K562 (cell line): ENCODE data around the gene TCF12. TPM values are rescaled to one million over a fixed set of nuclear protein-coding genes. Genes with fewer than 3 reads are reported as not detected.
A peak's percentile ranks its signal among the peaks of the same experiment; 100 is the strongest.

ENCODE experiments used
- DEAF1 ChIP-seq: fragments of 450-650 bp; formaldehyde crosslinking; IDR thresholded peaks from 2 replicates; pipeline ENCODE4 v1.4.0; 2020; ENCODE audit warnings: mild to moderate bottlenecking, moderate library complexity
- E2F3 ChIP-seq: fragments of 250-450 bp; sonication (Bioruptor Pico); IDR thresholded peaks from 2 replicates; pipeline ENCODE4 v1.4.0; 2020; ENCODE audit warnings: mild to moderate bottlenecking
- FOXJ3 ChIP-seq: sonication (generic); formaldehyde crosslinking; IDR thresholded peaks from 2 replicates; pipeline ENCODE4 v1.4.0; 2020; ENCODE audit warnings: mild to moderate bottlenecking, missing genetic modification reagents
- MLLT1 ChIP-seq, 2 experiments: fragments of 450-650 bp; IDR thresholded peaks; 2 replicates each; pipeline ENCODE4 v1.6.1; 2016
- MYNN ChIP-seq, 2 experiments: sonication (generic); formaldehyde crosslinking in 1 of 2; IDR thresholded peaks; 2 replicates each; pipeline versions ENCODE4 v1.5.0 to v1.6.1; 2016 to 2020; ENCODE audit warnings: antibody characterized with exemption in 1 of 2, missing genetic modification reagents in 1 of 2
- POLR2H ChIP-seq: IDR thresholded peaks from 2 replicates; pipeline ENCODE4 v1.6.1; 2016; ENCODE audit warnings: missing genetic modification characterization, low read depth, mild to moderate bottlenecking, control low read depth, missing compliant biosample characterization, moderate library complexity
- STAG1 ChIP-seq: sonication (generic); formaldehyde crosslinking; IDR thresholded peaks from 2 replicates; pipeline ENCODE4 v1.5.0; 2020; ENCODE audit warnings: missing genetic modification reagents, borderline replicate concordance
- polyA plus RNA-seq, 8 experiments: library from polyadenylated mRNA; depleted of rRNA in 4 of 8; stranded (reverse) in 5 of 8; unstranded in 3 of 8; fragments of >200 nt; fragmentation: Nextera tagmentation in 2 of 8; fragmentation: Illumina TruSeq in 1 of 8; extraction: Ambion mirVana in 2 of 8; extraction: Trizol in 1 of 8; gene quantifications; 2 replicates each; pipeline versions ENCODE4 v1.2.1 to v1.2.3, GENCODE V29; 2011 to 2014; ENCODE audit warnings: inconsistent platforms in 1 of 8, missing spikeins in 1 of 8
- total RNA-seq, 7 experiments: library from RNA; depleted of rRNA in 6 of 7; stranded (reverse); fragments of >200 nt in 6 of 7; fragmentation: Illumina TruSeq in 2 of 7; extraction: Trizol in 2 of 7; gene quantifications; 2 replicates each; pipeline versions ENCODE4 v1.2.1 to v1.2.3, GENCODE V29; 2011 to 2021; ENCODE audit warnings: low replicate concordance in 1 of 7

TCF12 gene
- total and polyA plus RNA-seq, 9 of the 15 experiments (the other 6 are each of a cell fraction or from before 2014, with no cell fraction given), result 10.5 to 132 (median 52.9) TPM

- no peak for TF ChIP-seq MLLT1 (IDR thresholded peaks at IDR 0.05)
- no peak for TF ChIP-seq E2F3
- 0 out of 2 replicates have a peak, but pooled peaks have one; percentile 37 for TF ChIP-seq POLR2H (tag)
- TF ChIP-seq FOXJ3 (CRISPR knock-in tag), result no peak
- TF ChIP-seq MYNN (IDR thresholded peaks at IDR 0.05), result no peak
- no peak for TF ChIP-seq MYNN (CRISPR knock-in tag; IDR thresholded peaks at IDR 0.05)
- peak; percentile 42; the same call in 1 of the 2 replicates for TF ChIP-seq DEAF1 (CRISPR knock-in tag)
- TF ChIP-seq STAG1, result no peak
These were observed 228.2 kb downstream of the TCF12 start (continued) for GRCh38 chr15:57146506-57147201.
